Keratinocyte (primary cell): ENCODE measurements around the gene PDXDC1. TPM values are rescaled to one million over a fixed set of nuclear protein-coding genes. Genes with fewer than 3 reads are reported as not detected.

Source experiments
- DNase-seq: peaks from one replicate; pipeline ENCODE4 v3.0.0-alpha.2; 2011; ENCODE audit warnings: low read depth, missing footprints, low spot score
- FAIRE-seq: peaks from 2 replicates; lab custom pipeline; 2011; peaks lifted over from hg19 to GRCh38; lab: Jason Lieb, UNC
- H2AFZ ChIP-seq: 2 replicates; pipeline ENCODE4 v1.6.0; 2012; ENCODE audit warnings: low read length, control low read depth, inconsistent platforms; ENCODE audit not compliant: control insufficient read depth
- H3K27ac ChIP-seq: 2 replicates; pipeline ENCODE4 v1.5.1; 2011; ENCODE audit warnings: low read length; ENCODE audit not compliant: control insufficient read depth, insufficient read depth
- H3K27me3 ChIP-seq: 3 replicates; pipeline ENCODE4 v1.6.0; 2011; ENCODE audit warnings: low read length; ENCODE audit not compliant: control insufficient read depth, insufficient read depth; ENCODE audit errors: extremely low read depth
- H3K36me3 ChIP-seq, 2 experiments: 2 replicates in 1 of 2; 3 replicates in 1 of 2; pipeline ENCODE4 v1.5.1; 2011; ENCODE audit warnings: low read length in 2 of 2, mild to moderate bottlenecking in 1 of 2; ENCODE audit not compliant: control insufficient read depth in 2 of 2, insufficient read depth in 2 of 2; ENCODE audit errors: extremely low read depth in 1 of 2
- H3K4me1 ChIP-seq: 3 replicates; pipeline ENCODE4 v1.5.1; 2011; ENCODE audit warnings: low read length; ENCODE audit not compliant: control insufficient read depth, insufficient read depth; ENCODE audit errors: extremely low read depth
- H3K4me2 ChIP-seq: 3 replicates; pipeline ENCODE4 v1.6.0; 2011; ENCODE audit warnings: low read depth, low read length; ENCODE audit not compliant: control insufficient read depth, insufficient read depth; ENCODE audit errors: extremely low read depth
- H3K4me3 ChIP-seq, 3 experiments: fragments of 200-600 bp in 1 of 3; sonication (generic) in 1 of 3; 2 replicates in 2 of 3; 3 replicates in 1 of 3; pipeline ENCODE4 v1.5.1; 2011 to 2016; ENCODE audit warnings: low read length in 3 of 3, mild to moderate bottlenecking in 3 of 3, control low read depth in 2 of 3, inconsistent platforms in 1 of 3, low read depth in 1 of 3, mixed read lengths in 1 of 3, mixed run types in 1 of 3, moderate library complexity in 1 of 3; ENCODE audit not compliant: control insufficient read depth in 2 of 3, insufficient read depth in 2 of 3; ENCODE audit errors: extremely low read depth in 1 of 3
- H3K79me2 ChIP-seq: 2 replicates; pipeline ENCODE4 v1.6.0; 2012; ENCODE audit warnings: low read length; ENCODE audit not compliant: control insufficient read depth, insufficient read depth
- H3K9ac ChIP-seq: 3 replicates; pipeline ENCODE4 v1.6.0; 2011; ENCODE audit warnings: low read length; ENCODE audit not compliant: control insufficient read depth, insufficient read depth; ENCODE audit errors: extremely low read depth
- H3K9me1 ChIP-seq: 3 replicates; pipeline ENCODE4 v1.6.0; 2011; ENCODE audit warnings: low read length; ENCODE audit not compliant: control insufficient read depth, insufficient read depth; ENCODE audit errors: extremely low read depth
- H3K9me3 ChIP-seq: 2 replicates; pipeline ENCODE4 v1.5.1; 2012; ENCODE audit warnings: low read depth, low read length; ENCODE audit not compliant: control insufficient read depth
- H4K20me1 ChIP-seq: 3 replicates; pipeline ENCODE4 v1.6.0; 2011; ENCODE audit warnings: low read length; ENCODE audit not compliant: control insufficient read depth, insufficient read depth; ENCODE audit errors: extremely low read depth
- EZH2 ChIP-seq: IDR thresholded peaks from one replicate; pipeline ENCODE4 v1.6.1; 2012; ENCODE audit warnings: inconsistent platforms, mild to moderate bottlenecking, low read length, moderate library complexity
- dilution Hi-C: fragments of 300-500 bp; cut with MboI; formaldehyde crosslinking; loops from one replicate; pipeline ENCODE4 v1.7.0; 2020; ENCODE audit warnings: low sequenced_read_pairs; ENCODE audit not compliant: extremely low pct_ligation_motif_present
- polyA plus RNA-seq, 5 experiments: library from polyadenylated mRNA; depleted of rRNA in 3 of 5; stranded (reverse) in 3 of 5; stranded (forward) in 1 of 5; unstranded in 1 of 5; fragments of >200 nt; gene quantifications; 1 replicate in 1 of 5; 2 replicates in 3 of 5; 3 replicates in 1 of 5; pipeline versions ENCODE4 v1.2.1 to v1.2.3, GENCODE V29; 2011 to 2012; ENCODE audit warnings: missing spikeins in 2 of 5, low read depth in 1 of 5, low replicate concordance in 1 of 5
- TF ChIP-seq, protein P1 (sequence below), 3 experiments: IDR thresholded peaks in 1 of 3; conservative IDR thresholded peaks in 1 of 3; optimal IDR thresholded peaks in 1 of 3; 2 replicates in 2 of 3; 3 replicates in 1 of 3; pipeline versions ENCODE3 to v1.5.1; 2011; ENCODE audit warnings: low read length in 3 of 3, mild to moderate bottlenecking in 3 of 3, moderate library complexity in 2 of 3, control low read depth in 1 of 3, inconsistent platforms in 1 of 3; ENCODE audit not compliant: insufficient read depth in 2 of 3; ENCODE audit errors: extremely low read depth in 1 of 3

PDXDC1 gene
- polyA plus RNA-seq, 1 donor (not counting 4 experiments of a cell fraction or from before 2014, with no cell fraction given) = 70.7 TPM

- H3K79me2 ChIP-seq = no peaks in the 10 kb centered on the region
- no peaks in the 10 kb centered on the region for H3K36me3 ChIP-seq
- no peak overlapping the region for H3K27ac ChIP-seq
- dilution Hi-C loops = no loop called here
- TF ChIP-seq, protein P1, sequence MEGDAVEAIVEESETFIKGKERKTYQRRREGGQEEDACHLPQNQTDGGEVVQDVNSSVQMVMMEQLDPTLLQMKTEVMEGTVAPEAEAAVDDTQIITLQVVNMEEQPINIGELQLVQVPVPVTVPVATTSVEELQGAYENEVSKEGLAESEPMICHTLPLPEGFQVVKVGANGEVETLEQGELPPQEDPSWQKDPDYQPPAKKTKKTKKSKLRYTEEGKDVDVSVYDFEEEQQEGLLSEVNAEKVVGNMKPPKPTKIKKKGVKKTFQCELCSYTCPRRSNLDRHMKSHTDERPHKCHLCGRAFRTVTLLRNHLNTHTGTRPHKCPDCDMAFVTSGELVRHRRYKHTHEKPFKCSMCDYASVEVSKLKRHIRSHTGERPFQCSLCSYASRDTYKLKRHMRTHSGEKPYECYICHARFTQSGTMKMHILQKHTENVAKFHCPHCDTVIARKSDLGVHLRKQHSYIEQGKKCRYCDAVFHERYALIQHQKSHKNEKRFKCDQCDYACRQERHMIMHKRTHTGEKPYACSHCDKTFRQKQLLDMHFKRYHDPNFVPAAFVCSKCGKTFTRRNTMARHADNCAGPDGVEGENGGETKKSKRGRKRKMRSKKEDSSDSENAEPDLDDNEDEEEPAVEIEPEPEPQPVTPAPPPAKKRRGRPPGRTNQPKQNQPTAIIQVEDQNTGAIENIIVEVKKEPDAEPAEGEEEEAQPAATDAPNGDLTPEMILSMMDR (optimal IDR thresholded peaks at IDR 0.05 in 1 of 3, IDR thresholded peaks at IDR 0.05 in 1 of 3, conservative IDR thresholded peaks at IDR 0.05 in 1 of 3; ENCODE audit: extremely low read depth in 1 of 3, insufficient read depth in 2 of 3, low read length in 3 of 3) = no peak
- no peak for TF ChIP-seq EZH2
- no peaks in the 10 kb centered on the region for H4K20me1 ChIP-seq
- no peaks in the 10 kb centered on the region for H3K4me1 ChIP-seq
- DNase-seq = no peak
- H2AFZ ChIP-seq = no peak overlapping the region
- FAIRE-seq = no peak
- no peaks in the 10 kb centered on the region for H3K9me1 ChIP-seq
- no peak overlapping the region for H3K4me3 ChIP-seq
- no peak overlapping the region for H3K9ac ChIP-seq
- no peaks in the 10 kb centered on the region for H3K9me3 ChIP-seq
- H3K27me3 ChIP-seq = peaks cover 3% of the 10 kb centered on the region
- no peak overlapping the region for H3K4me2 ChIP-seq
Measured at GRCh38 chr16:14961405-14962186, 13.2 kb upstream of the PDXDC1 start.

DNA sequence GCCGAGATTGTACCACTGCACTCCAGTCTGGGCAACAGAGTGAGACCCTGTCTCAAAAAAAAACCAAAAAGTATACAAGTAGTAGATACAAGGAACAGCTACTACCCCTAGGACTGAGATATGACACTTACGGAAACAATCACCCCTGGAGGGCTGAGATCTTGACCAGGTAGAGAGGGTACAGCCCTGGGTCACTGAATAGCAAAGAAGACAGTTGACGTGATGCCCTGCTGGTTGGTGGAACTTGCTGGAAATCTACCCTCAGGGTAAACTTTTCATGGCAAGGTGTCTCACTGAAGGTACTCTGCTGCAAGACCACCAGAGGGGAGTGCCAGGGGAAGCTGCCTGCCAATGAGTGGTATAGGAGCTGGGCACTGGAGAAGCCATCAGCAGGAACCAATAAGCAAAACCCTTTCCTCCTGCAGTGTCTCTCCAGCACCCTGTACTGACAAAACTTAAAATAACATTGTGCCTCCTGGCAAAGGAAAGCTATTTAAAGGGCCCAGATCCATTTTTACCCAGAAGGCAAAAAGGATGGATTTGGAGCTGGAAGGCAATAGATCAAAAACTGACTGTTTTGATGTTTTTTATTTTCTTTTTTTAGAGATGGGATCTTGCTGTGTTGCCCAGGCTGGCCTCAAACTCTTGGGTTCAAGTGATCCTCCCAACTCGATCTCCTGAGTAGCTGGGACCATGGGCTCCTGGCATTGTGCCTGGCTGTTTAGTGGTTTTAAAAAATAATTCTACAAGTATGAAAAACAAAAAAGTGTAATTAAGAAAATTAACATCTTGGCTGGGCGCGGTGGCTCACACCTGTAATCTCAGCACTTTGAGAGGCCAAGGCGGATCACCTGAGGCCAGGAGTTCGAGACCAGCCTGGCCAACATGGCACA lies 11.3 kb upstream of the PDXDC1 start:
- H3K9ac ChIP-seq = no peak overlapping the region
- no peaks in the 10 kb centered on the region for H3K36me3 ChIP-seq
- H3K27ac ChIP-seq = no peak overlapping the region
- H3K4me3 ChIP-seq = no peak overlapping the region
- H3K9me1 ChIP-seq = no peaks in the 10 kb centered on the region
- H3K4me2 ChIP-seq = no peak overlapping the region
- H3K9me3 ChIP-seq = no peaks in the 10 kb centered on the region
- no peaks in the 10 kb centered on the region for H3K4me1 ChIP-seq
- dilution Hi-C loops = no loop called here
- no peak overlapping the region for H2AFZ ChIP-seq
- no peaks in the 10 kb centered on the region for H3K79me2 ChIP-seq
- no peak for FAIRE-seq
- no peak for DNase-seq
- TF ChIP-seq EZH2 = no peak
- TF ChIP-seq, protein P1 (optimal IDR thresholded peaks at IDR 0.05 in 1 of 3, IDR thresholded peaks at IDR 0.05 in 1 of 3, conservative IDR thresholded peaks at IDR 0.05 in 1 of 3; ENCODE audit: extremely low read depth in 1 of 3, insufficient read depth in 2 of 3, low read length in 3 of 3) = no peak
- no peaks in the 10 kb centered on the region for H4K20me1 ChIP-seq
- peaks cover 3% of the 10 kb centered on the region for H3K27me3 ChIP-seq
